ENCODE data around the gene CCDC177.
A peak's percentile ranks its signal among the peaks of the same experiment; 100 is the strongest.

Gene CCDC177

GRCh38 chr14:69574263-69574953 is at the start of gene CCDC177:
Gene CCDC177, minus strand, starts transcription at chr14:69574871. Its CDS starts 1,249 bp downstream, at chr14:69573622.
- FAIRE-seq (no peak), DNase-seq (ENCODE audit: low spot score) (no peak)

GRCh38 chr14:69624136-69624535 is 49.5 kb upstream of the CCDC177 start:
- FAIRE-seq, result no peak
- DNase-seq (ENCODE audit: low spot score), result no peak

GRCh38 chr14:69620981-69621380 is 46.3 kb upstream of the CCDC177 start:
- no peak for DNase-seq (ENCODE audit: low spot score)
- no peak for FAIRE-seq

- FAIRE-seq (no peak), DNase-seq (ENCODE audit: low spot score) (no peak)
Observed at GRCh38 chr14:69620211-69620611, 45.5 kb upstream of the CCDC177 start.

- DNase-seq (ENCODE audit: low spot score), result no peak
- no peak for FAIRE-seq
Observed at GRCh38 chr14:69619012-69619411, 44.3 kb upstream of the CCDC177 start.

- no peak for FAIRE-seq
Observed at GRCh38 chr14:69617796-69618195, 43.1 kb upstream of the CCDC177 start.

GRCh38 chr14:69616408-69616773 is 41.7 kb upstream of the CCDC177 start:
- DNase-seq (ENCODE audit: low spot score), result no peak
- no peak for FAIRE-seq

More at GRCh38 chr14:69617796-69618195, 43.1 kb upstream of the CCDC177 start:
- DNase-seq (ENCODE audit: low spot score), result no peak

GRCh38 chr14:69615496-69616407 is 41.1 kb upstream of the CCDC177 start:
- no peak for FAIRE-seq
- peak; percentile 14 for DNase-seq (ENCODE audit: low spot score)

- FAIRE-seq (no peak), DNase-seq (ENCODE audit: low spot score) (no peak)
Observed at GRCh38 chr14:69615121-69615495, 40.4 kb upstream of the CCDC177 start.

- DNase-seq (ENCODE audit: low spot score) (no peak), FAIRE-seq (no peak)
Observed at GRCh38 chr14:69614592-69614991, 39.9 kb upstream of the CCDC177 start.

GRCh38 chr14:69613312-69614073 is 38.8 kb upstream of the CCDC177 start:
- DNase-seq (ENCODE audit: low spot score) (no peak), FAIRE-seq (no peak)

GRCh38 chr14:69612783-69613130 is 38.1 kb upstream of the CCDC177 start:
- DNase-seq (ENCODE audit: low spot score), result no peak
- no peak for FAIRE-seq

GRCh38 chr14:69612014-69612782 is 37.5 kb upstream of the CCDC177 start:
- FAIRE-seq (no peak), DNase-seq (ENCODE audit: low spot score) (no peak)

GRCh38 chr14:69611172-69612013 is 36.7 kb upstream of the CCDC177 start, which contains the start of gene SUSD6:
Gene SUSD6, plus strand, starts transcription at chr14:69611596. Its CDS starts 46,997 bp downstream, at chr14:69658593.
- DNase-seq (ENCODE audit: low spot score) (peak; percentile 50), FAIRE-seq (no peak)

- FAIRE-seq (no peak), DNase-seq (ENCODE audit: low spot score) (no peak)
Observed at GRCh38 chr14:69610874-69611171, 36.2 kb upstream of the CCDC177 start.

- no peak for DNase-seq (ENCODE audit: low spot score)
- no peak for FAIRE-seq
Observed at GRCh38 chr14:69610020-69610873, 35.6 kb upstream of the CCDC177 start.

GRCh38 chr14:69606258-69607184 is 31.9 kb upstream of the CCDC177 start:
- FAIRE-seq, result no peak

GRCh38 chr14:69605738-69606137 is 31.1 kb upstream of the CCDC177 start:
- no peak for FAIRE-seq
- no peak for DNase-seq (ENCODE audit: low spot score)

More at GRCh38 chr14:69606258-69607184, 31.9 kb upstream of the CCDC177 start:
- DNase-seq (ENCODE audit: low spot score), result no peak
